Mucosa of descending colon (tissue), 3 donors: Measurements from ENCODE around the gene RALGAPA1. TPM values are rescaled to one million over a fixed set of nuclear protein-coding genes. Genes with fewer than 3 reads are reported as not detected.

Experiments
- ATAC-seq: fragments of 200-7000 bp; cut with Tn5 transposase; one replicate; pipeline ENCODE4 v1.9.1; 2020; ENCODE audit warnings: mild to moderate bottlenecking, moderate library complexity
- DNase-seq, 3 donors: peaks; one replicate each; pipeline ENCODE4 v3.0.0-alpha.2; 2020
- H3K36me3 ChIP-seq: fragments of 200-600 bp; one replicate; pipeline ENCODE4 v1.8.0; 2021; ENCODE audit warnings: low read depth, mild to moderate bottlenecking
- H3K4me1 ChIP-seq: fragments of 200-600 bp; one replicate; pipeline ENCODE4 v1.8.0; 2021; ENCODE audit warnings: low read depth, mild to moderate bottlenecking
- H3K4me3 ChIP-seq: fragments of 200-600 bp; one replicate; pipeline ENCODE4 v1.8.0; 2021; ENCODE audit warnings: mild to moderate bottlenecking
- H3K9me3 ChIP-seq: fragments of 200-600 bp; one replicate; pipeline ENCODE4 v1.8.0; 2021; ENCODE audit warnings: mild to moderate bottlenecking
- CTCF ChIP-seq: fragments of 200-600 bp; IDR thresholded peaks from one replicate; pipeline ENCODE4 v1.8.0; 2022; ENCODE audit warnings: antibody characterized with exemption, mild to moderate bottlenecking
- intact Hi-C, 2 donors: fragments of 100-400 bp; cut with DNase I in 1 of 2; cut with micrococcal nuclease in 1 of 2; formaldehyde crosslinking; loops; one replicate each; pipeline versions ENCODE4 v1.11.0 to v1.11.1; 2022; cut with DNase I, micrococcal nuclease
- total RNA-seq, 3 donors: library from RNA; stranded (reverse); fragmentation: NEBNext Ultra II Directional in 2 of 3; extraction: Animal tissue kit (Norgen Biotek cat#: 25700) in 2 of 3; gene quantifications; one replicate each; pipeline versions ENCODE4 v1.2.1 to v1.2.4, GENCODE V29; 2021 to 2023
- donor health status: DM: no; HTN: no; CAD: no; lungs with moderate emphysema.
- donor health status: DM: no; HTN: no; CAD: no.
- donor health status: DM: no; HTN: yes; CAD: no.

Gene RALGAPA1
- total RNA-seq, 3 donors from 2014 or later = 64.4 to 92.1 (median 90.6) TPM

GRCh38 chr14:35666429-35667043 is 142.6 kb downstream of the RALGAPA1 start:
- no peak for ATAC-seq
- no peak overlapping the region for H3K4me3 ChIP-seq
- H3K36me3 ChIP-seq = no peaks in the 10 kb centered on the region
- H3K4me1 ChIP-seq = no peaks in the 10 kb centered on the region
- TF ChIP-seq CTCF = no peak
- intact Hi-C loops = no loop called here
- H3K9me3 ChIP-seq = no peaks in the 10 kb centered on the region
- no peak for DNase-seq

DNA sequence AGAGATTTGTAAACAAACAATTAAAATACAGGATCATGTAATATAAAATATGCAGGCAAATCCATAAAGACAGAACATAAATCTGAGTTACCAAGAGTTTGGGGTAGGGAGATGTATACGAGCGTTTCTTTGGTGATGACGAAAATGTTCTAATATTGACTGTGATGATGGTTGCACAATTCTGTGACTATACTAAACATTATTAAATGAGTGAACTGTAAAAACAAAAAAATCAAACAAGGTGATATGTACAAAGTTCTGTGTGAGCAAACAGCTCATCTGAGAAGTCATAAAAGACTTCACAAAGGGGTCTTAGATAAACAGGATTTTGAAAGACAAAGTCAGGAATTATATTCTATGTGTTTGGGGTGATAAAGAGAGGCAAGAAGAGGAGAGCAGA is 147.2 kb downstream of the RALGAPA1 start:
- H3K9me3 ChIP-seq = no peaks in the 10 kb centered on the region
- H3K4me3 ChIP-seq = no peak overlapping the region
- H3K4me1 ChIP-seq = no peaks in the 10 kb centered on the region
- H3K36me3 ChIP-seq = no peaks in the 10 kb centered on the region
- ATAC-seq (no peak), DNase-seq (no peak)
- TF ChIP-seq CTCF = no peak
- intact Hi-C loops = no loop called here

DNA sequence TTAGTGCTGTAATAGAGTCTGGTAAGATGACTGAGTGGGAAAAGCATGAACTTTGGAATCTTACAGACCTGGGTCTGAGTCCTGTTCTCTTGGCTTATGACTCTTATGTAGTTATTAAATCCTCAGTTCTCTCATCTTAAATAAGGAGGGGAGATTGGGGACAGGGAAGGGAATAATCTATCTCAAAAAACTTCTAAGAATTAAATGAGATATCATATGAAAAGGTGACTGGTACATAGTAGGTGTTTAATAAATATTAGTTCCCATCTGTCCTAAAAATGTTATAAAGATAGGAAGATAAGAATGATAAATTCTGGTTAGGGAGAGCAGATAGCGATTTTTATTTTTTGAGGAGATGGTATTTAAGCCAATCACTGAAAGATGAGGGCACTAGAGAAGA is 156.1 kb downstream of the RALGAPA1 start:
- intact Hi-C loops = no loop called here
- TF ChIP-seq CTCF = no peak
- no peak for DNase-seq
- ATAC-seq = no peak
- Histone ChIP-seq H3K9me3 (no peaks in the 10 kb centered on the region), H3K4me1 (no peaks in the 10 kb centered on the region), H3K36me3 (no peaks in the 10 kb centered on the region), H3K4me3 (no peak overlapping the region)

DNA sequence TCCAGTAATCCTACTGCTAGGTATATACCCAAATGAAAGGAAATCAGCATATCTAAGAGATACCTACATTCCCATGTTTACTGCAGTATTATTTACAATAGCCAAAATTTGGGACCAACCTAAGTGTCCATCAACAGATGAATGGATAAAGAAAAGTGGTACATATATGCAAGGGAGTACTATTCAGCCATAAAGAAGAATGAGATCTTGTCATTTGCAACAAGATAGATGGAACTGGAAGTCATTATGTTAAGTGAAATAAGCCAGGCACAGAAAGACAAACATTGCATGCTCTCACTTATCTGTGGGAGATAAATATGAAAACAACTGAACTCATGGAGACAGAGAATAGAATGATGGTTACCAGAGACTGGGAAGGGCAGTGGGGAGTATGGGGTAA is 165.6 kb downstream of the RALGAPA1 start:
- H3K4me3 ChIP-seq = no peak overlapping the region
- DNase-seq = no peak
- ATAC-seq = no peak
- H3K9me3 ChIP-seq = peaks cover 7% of the 10 kb centered on the region
- H3K4me1 ChIP-seq = no peaks in the 10 kb centered on the region
- intact Hi-C loops = no loop called here
- no peaks in the 10 kb centered on the region for H3K36me3 ChIP-seq
- TF ChIP-seq CTCF = no peak

- H3K9me3 ChIP-seq = peaks cover 7% of the 10 kb centered on the region
- intact Hi-C loops = no loop called here
- no peak for ATAC-seq
- TF ChIP-seq CTCF = no peak
- H3K4me3 ChIP-seq = no peak overlapping the region
- no peaks in the 10 kb centered on the region for H3K4me1 ChIP-seq
- H3K36me3 ChIP-seq = no peaks in the 10 kb centered on the region
- DNase-seq = no peak
Measured at GRCh38 chr14:35637851-35638250, 171.2 kb downstream of the RALGAPA1 start.

GRCh38 chr14:35637269-35637668 is 171.8 kb downstream of the RALGAPA1 start:
- intact Hi-C loops = no loop called here
- no peak overlapping the region for H3K4me3 ChIP-seq
- ATAC-seq = no peak
- no peak for TF ChIP-seq CTCF
- DNase-seq = no peak
- H3K4me1 ChIP-seq = no peaks in the 10 kb centered on the region
- peaks cover 6% of the 10 kb centered on the region for H3K9me3 ChIP-seq
- H3K36me3 ChIP-seq = no peaks in the 10 kb centered on the region
